Parietal lobe (tissue), 1 donor: ENCODE results near the gene KANK2. TPM values are rescaled to one million over a fixed set of nuclear protein-coding genes. Genes with fewer than 3 reads are reported as not detected.

Experiments used
- total RNA-seq: library from RNA; depleted of rRNA; stranded (reverse); fragments of >200 nt; gene quantifications from one replicate; pipeline ENCODE4 v1.2.3, GENCODE V29; 2014

KANK2 gene
- 3.4 TPM for total RNA-seq

DNA sequence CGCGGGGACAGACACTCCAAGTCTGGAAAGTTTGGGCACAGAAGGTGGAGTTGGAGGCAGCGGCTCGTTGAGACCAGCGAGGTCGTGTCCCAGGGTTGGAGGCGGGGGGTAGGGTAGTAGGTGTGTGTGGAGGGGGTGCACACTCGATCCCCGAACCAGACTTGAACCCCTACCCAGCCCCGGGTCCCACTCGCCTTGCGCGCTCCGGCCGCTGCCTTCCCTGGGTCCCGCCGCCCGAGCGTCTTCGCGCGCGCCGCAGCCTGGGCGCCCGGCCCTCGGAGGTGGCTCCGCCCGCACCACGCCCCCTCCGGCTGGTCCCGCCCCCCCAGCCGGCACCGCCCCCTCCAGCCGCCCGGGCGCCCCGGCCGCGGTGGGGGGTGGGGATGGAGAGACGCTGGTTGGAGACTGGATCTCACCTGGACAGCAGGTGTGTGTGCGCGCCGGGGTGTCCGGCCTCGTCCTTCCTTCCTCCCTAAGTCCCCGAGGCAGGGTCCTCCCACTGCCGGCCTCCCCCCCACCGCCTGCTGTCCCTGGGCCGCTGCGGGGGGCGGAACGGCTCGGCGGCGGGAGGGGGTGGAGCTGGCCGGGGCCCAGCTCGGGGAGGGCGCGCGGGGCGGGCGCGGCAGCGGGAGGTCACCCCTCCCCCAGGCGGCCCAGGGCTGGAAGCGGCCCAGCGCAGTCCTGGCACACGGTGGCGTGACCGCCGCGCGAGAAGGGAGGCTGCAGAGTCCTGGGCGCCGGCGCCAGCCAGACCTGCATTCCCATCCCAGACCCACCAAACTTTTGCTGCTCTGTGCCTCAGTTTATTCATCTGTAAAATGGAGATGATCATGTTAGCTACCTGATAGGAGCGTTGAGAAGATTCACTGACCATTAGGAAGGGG, at the start of gene KANK2:
KANK2 (minus strand) TSS at position 255 of the 884 bp plus-strand sequence. CDS start 3,034 bp downstream, outside the sequence.

DNA sequence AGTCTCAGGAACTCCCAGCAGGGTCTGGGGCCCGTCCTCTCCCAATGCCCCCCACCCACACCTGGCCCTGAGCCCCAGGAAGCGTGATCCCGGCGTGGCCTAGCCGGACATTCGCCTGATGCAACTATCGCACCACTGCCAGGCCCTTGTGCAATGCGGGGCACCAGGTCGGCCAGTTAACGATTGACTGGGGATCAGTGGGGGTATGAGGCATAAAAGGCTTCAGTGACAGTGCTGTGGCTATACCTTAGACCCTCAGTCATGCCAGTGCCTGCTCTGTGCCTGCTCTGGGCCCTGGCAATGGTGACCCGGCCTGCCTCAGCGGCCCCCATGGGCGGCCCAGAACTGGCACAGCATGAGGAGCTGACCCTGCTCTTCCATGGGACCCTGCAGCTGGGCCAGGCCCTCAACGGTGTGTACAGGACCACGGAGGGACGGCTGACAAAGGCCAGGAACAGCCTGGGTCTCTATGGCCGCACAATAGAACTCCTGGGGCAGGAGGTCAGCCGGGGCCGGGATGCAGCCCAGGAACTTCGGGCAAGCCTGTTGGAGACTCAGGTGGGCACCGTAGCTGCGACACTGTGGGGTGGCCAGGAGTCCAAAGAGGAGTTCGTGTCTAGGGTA, 42.1 kb upstream of the KANK2 start, which contains the start of gene ANGPTL8:
ANGPTL8 (plus strand) TSS at position 243 of the 624 bp plus-strand sequence; CDS start at position 262, 19 bp downstream.

GRCh38 chr19:11155373-11156120, 41.8 kb downstream of the KANK2 start, which contains the start of gene SPC24:
Gene SPC24, minus strand, starts transcription at chr19:11155782. Its CDS starts 6 bp downstream, at chr19:11155776.

Other genes with a start within 250 kb of the KANK2 start
- 187 TPM for gene SMARCA4, start 236.5 kb downstream of the KANK2 start, total RNA-seq
- 37.9 TPM for gene LDLR, start 108.1 kb downstream of the KANK2 start, total RNA-seq
- gene SPC24, start 41.8 kb downstream of the KANK2 start, total RNA-seq = 7.8 TPM
- not detected for gene ANGPTL8, start 42.1 kb upstream of the KANK2 start, total RNA-seq
- 5.9 TPM for gene DOCK6, start 65.0 kb upstream of the KANK2 start, total RNA-seq
- not detected for gene TSPAN16, start 98.6 kb upstream of the KANK2 start, total RNA-seq
- gene RAB3D, start 142.1 kb upstream of the KANK2 start, total RNA-seq = 18.2 TPM
- 23.5 TPM for gene TMEM205, start 148.7 kb upstream of the KANK2 start, total RNA-seq
- 6.3 TPM for gene CCDC159, start 149.0 kb upstream of the KANK2 start, total RNA-seq
- gene PLPPR2, start 157.9 kb upstream of the KANK2 start, total RNA-seq = 48.5 TPM
- 0.94 TPM for gene SWSAP1, start 177.1 kb upstream of the KANK2 start, total RNA-seq
- 5.0 TPM for gene EPOR, start 186.8 kb upstream of the KANK2 start, total RNA-seq
- gene RGL3, start 221.8 kb upstream of the KANK2 start, total RNA-seq = not detected
- 0.63 TPM for gene ODAD3, start 237.6 kb upstream of the KANK2 start, total RNA-seq
- gene PRKCSH, start 238.1 kb upstream of the KANK2 start, total RNA-seq = 88.0 TPM